WERI-Rb-1 (cell line): ENCODE measurements around the gene HDAC4.

Experiments used
- DNase-seq: peaks from one replicate; pipeline ENCODE4 v3.0.0-alpha.2; 2020
- H3K27ac ChIP-seq: fragments of 250-450 bp; sonication (Bioruptor Pico); 2 replicates; pipeline ENCODE4 v1.5.1; 2020; ENCODE audit warnings: mild to moderate bottlenecking, moderate library complexity
- H3K27me3 ChIP-seq: fragments of 250-450 bp; sonication (Bioruptor Pico); 2 replicates; pipeline ENCODE4 v1.5.1; 2021; ENCODE audit warnings: mild to moderate bottlenecking, low read depth, moderate library complexity; ENCODE audit not compliant: insufficient read depth, severe bottlenecking
- H3K36me3 ChIP-seq: fragments of 250-450 bp; sonication (Bioruptor Pico); 2 replicates; pipeline ENCODE4 v1.5.1; 2020; ENCODE audit warnings: mild to moderate bottlenecking, moderate library complexity
- H3K4me3 ChIP-seq: 2 replicates; pipeline ENCODE4 v1.5.1; 2011; ENCODE audit warnings: low read depth, mild to moderate bottlenecking, control low read depth, low read length
- H3K9me3 ChIP-seq: fragments of 250-450 bp; sonication (Bioruptor Pico); 2 replicates; pipeline ENCODE4 v1.5.1; 2021; ENCODE audit warnings: mild to moderate bottlenecking, moderate library complexity; ENCODE audit not compliant: severe bottlenecking
- CTCF ChIP-seq: IDR thresholded peaks from 2 replicates; pipeline ENCODE4 v1.5.1; 2011; ENCODE audit warnings: low read depth, mild to moderate bottlenecking, control low read depth, inconsistent platforms, low read length

The HDAC4 gene

GRCh38 chr2:239192456-239192855 lies 208.4 kb downstream of the HDAC4 start:
- Histone ChIP-seq H3K36me3 (peaks cover 7% of the 10 kb centered on the region), H3K9me3 (no peaks in the 10 kb centered on the region), H3K27ac (no peak overlapping the region), H3K4me3 (no peak overlapping the region), H3K27me3 (no peaks in the 10 kb centered on the region)
- DNase-seq, result no peak
- no peak for TF ChIP-seq CTCF

DNA sequence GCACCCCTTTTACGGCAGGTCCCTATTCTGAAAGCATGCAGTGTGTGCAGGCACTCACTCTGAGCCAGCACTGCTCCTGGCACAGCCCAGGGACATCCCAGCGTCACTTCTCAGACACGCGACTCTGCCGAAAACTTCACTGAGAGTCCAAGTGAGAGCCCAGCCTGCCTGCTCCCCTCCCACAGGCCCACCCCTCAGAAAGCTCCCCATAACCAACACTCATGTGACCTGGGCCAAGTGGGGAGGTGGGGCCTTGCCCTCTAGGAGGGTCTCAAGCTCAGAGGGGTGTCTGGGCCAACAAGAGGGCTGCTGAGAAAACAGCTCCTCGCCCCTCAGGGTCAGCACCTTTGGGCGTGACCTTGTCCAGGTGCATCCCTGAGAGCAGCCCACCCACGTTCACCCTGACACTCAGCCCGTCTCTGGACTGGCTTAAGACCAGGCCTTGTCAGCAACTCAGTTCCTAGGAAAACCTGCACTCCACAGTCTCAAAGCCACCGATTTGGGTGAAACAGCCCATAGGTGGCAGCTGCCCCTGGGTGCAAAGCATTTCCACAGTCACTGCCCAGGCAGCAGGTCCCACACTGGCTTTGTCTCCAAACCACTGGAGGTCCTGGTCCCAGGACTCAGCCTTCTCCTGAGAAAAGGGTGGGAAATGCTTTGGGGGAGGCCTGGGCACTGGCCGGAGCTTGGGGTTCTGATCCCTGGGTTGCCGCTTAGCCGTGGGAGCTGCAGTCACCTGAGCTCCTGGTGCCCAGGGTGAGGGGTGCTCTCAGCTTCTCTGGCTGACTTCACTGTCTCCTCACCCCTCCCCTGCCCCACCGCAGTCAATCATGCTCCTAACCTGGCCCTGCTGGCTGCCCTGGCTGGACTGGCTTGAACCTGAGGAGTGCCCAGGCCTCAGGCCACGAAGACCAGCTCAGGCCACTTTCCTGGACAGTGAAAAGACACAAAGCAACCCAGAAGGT lies 209.6 kb downstream of the HDAC4 start:
- TF ChIP-seq CTCF, result no peak
- H3K27ac ChIP-seq, result no peak overlapping the region
- H3K9me3 ChIP-seq, result no peaks in the 10 kb centered on the region
- H3K27me3 ChIP-seq, result no peaks in the 10 kb centered on the region
- peaks cover 7% of the 10 kb centered on the region for H3K36me3 ChIP-seq
- DNase-seq, result no peak
- no peak overlapping the region for H3K4me3 ChIP-seq

GRCh38 chr2:239190361-239190760 lies 210.5 kb downstream of the HDAC4 start:
- no peaks in the 10 kb centered on the region for H3K27me3 ChIP-seq
- no peak overlapping the region for H3K4me3 ChIP-seq
- H3K27ac ChIP-seq, result no peak overlapping the region
- DNase-seq, result no peak
- no peak for TF ChIP-seq CTCF
- H3K9me3 ChIP-seq, result no peaks in the 10 kb centered on the region
- H3K36me3 ChIP-seq, result peaks cover 7% of the 10 kb centered on the region

DNA sequence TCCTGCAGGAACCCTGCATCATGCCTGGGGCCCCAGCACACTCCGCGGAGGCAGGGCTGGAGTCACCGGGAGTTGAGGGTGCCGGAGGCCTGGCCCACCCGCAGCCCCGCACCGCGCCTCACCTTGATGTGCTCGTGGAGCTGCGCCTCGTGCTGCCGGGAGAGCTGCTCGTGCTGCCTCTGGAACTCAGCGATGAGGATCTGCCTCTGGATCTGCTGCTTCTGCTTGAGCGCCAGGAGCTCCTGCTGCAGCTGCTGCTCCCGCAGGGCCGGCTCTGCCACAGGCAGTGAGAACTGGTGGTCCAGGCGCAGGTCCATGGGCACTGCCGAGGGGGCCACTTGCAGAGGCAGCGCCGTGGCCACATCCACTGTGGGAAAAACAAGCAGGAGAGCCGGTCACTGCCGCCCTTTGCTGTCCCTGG lies 211.1 kb downstream of the HDAC4 start:
- DNase-seq, result no peak
- Histone ChIP-seq H3K4me3 (no peak overlapping the region), H3K27ac (no peak overlapping the region), H3K36me3 (peaks cover 7% of the 10 kb centered on the region), H3K9me3 (no peaks in the 10 kb centered on the region), H3K27me3 (no peaks in the 10 kb centered on the region)
- TF ChIP-seq CTCF, result no peak

DNA sequence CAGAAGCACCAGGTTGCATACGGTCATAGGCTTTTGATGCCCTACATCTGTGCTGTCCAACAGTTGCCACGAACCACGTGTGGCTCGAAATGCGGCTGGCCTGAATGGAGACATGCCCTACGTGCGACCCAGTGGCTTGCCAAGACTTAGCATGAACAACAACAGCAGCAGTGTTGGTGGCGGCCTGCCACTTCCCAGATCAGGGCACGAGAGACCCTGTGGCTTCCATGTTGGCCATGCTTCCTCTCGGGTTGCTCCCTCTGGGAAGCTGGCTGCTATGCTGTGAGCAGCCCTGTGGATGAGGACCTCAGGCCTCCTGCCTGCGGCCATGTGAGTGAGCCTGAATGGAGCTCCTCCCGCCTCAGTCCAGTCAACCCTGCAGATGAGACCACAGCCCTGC lies 212.3 kb downstream of the HDAC4 start:
- no peaks in the 10 kb centered on the region for H3K27me3 ChIP-seq
- no peak overlapping the region for H3K4me3 ChIP-seq
- H3K9me3 ChIP-seq, result no peaks in the 10 kb centered on the region
- no peak for DNase-seq
- peaks cover 7% of the 10 kb centered on the region for H3K36me3 ChIP-seq
- no peak overlapping the region for H3K27ac ChIP-seq
- TF ChIP-seq CTCF, result no peak
